ENCODE data around the gene MAP3K20. TPM values are rescaled to one million over a fixed set of nuclear protein-coding genes. Genes with fewer than 3 reads are reported as not detected.
"Not testable (repeated sequence)": the region's sequence is repeated elsewhere in the genome, so short reads cannot be mapped to it uniquely, and the experiment has no call there.

MAP3K20 gene
- total RNA-seq, 8 experiments from 2014 or later: 2.9 to 69.1 (median 13.4) TPM

GRCh38 chr2:173163357-173163756 is 87.7 kb downstream of the MAP3K20 start:
- H3K4me1 ChIP-seq (replicated peaks in 1 of 2); ATAC-seq (replicated peaks in 6 of 8); H3K4me3 ChIP-seq; H3K27ac ChIP-seq; in situ Hi-C loops (cut with MboI; ENCODE audit: low pct_unique_long_range_greater_than_20kb in 2 of 9, low sequenced_read_pairs in 9 of 9, unreplicated experiment in 9 of 9): not testable (repeated sequence)
- 83 to 100% (median 100%) methylated on average over 1 of the region's 1 CpG; no CpG with 5 or more reads in 1 of the 10 experiments for WGBS, 10 experiments

- ATAC-seq (replicated peaks in 6 of 8): no peak
- 0 to 100% (median 53%) methylated on average over 1 of the region's 1 CpG; no CpG with 5 or more reads in 2 of the 10 experiments for WGBS, 10 experiments
- no peak overlapping the region for H3K4me3 ChIP-seq
- H3K4me1 ChIP-seq (replicated peaks in 1 of 2): no peaks in the 10 kb centered on the region
- in situ Hi-C loops (cut with MboI; ENCODE audit: low pct_unique_long_range_greater_than_20kb in 2 of 9, low sequenced_read_pairs in 9 of 9, unreplicated experiment in 9 of 9): no loop called here
- H3K27ac ChIP-seq: no peak overlapping the region
Observed at GRCh38 chr2:173164396-173164795, 88.8 kb downstream of the MAP3K20 start.

- Histone ChIP-seq H3K4me3 (no peak overlapping the region), H3K27ac (no peak overlapping the region), H3K4me1 (replicated peaks in 1 of 2) (no peaks in the 10 kb centered on the region)
- in situ Hi-C loops (cut with MboI; ENCODE audit: low pct_unique_long_range_greater_than_20kb in 2 of 9, low sequenced_read_pairs in 9 of 9, unreplicated experiment in 9 of 9): no loop called here
- ATAC-seq (replicated peaks in 6 of 8): no peak
- WGBS, 10 experiments: 63 to 100% (median 89%) methylated on average over 1 to 5 of the region's 5 CpGs
Observed at GRCh38 chr2:173165443-173166238, 90.0 kb downstream of the MAP3K20 start.

GRCh38 chr2:173171321-173171720 is 95.7 kb downstream of the MAP3K20 start:
- ATAC-seq (replicated peaks in 6 of 8): no peak
- in situ Hi-C loops (cut with MboI; ENCODE audit: low pct_unique_long_range_greater_than_20kb in 2 of 9, low sequenced_read_pairs in 9 of 9, unreplicated experiment in 9 of 9): no loop called here
- 0 to 100% (median 71%) methylated on average over 1 of the region's 1 CpG for WGBS, 10 experiments
- no peak overlapping the region for H3K27ac ChIP-seq
- H3K4me1 ChIP-seq (replicated peaks in 1 of 2): no peaks in the 10 kb centered on the region
- no peak overlapping the region for H3K4me3 ChIP-seq

- in situ Hi-C loops (cut with MboI; ENCODE audit: low pct_unique_long_range_greater_than_20kb in 2 of 9, low sequenced_read_pairs in 9 of 9, unreplicated experiment in 9 of 9): no loop called here
- no peak overlapping the region for H3K27ac ChIP-seq
- H3K4me3 ChIP-seq: no peak overlapping the region
- ATAC-seq (replicated peaks in 6 of 8): no peak
- 67 to 100% (median 88%) methylated on average over 1 of the region's 1 CpG; no CpG with 5 or more reads in 3 of the 10 experiments for WGBS, 10 experiments
- H3K4me1 ChIP-seq (replicated peaks in 1 of 2): no peaks in the 10 kb centered on the region
Observed at GRCh38 chr2:173171924-173172643, 96.4 kb downstream of the MAP3K20 start.

- H3K4me1 ChIP-seq (replicated peaks in 1 of 2); H3K27ac ChIP-seq; H3K4me3 ChIP-seq; in situ Hi-C loops (cut with MboI; ENCODE audit: low pct_unique_long_range_greater_than_20kb in 2 of 9, low sequenced_read_pairs in 9 of 9, unreplicated experiment in 9 of 9); ATAC-seq (replicated peaks in 6 of 8): not testable (repeated sequence)
- 94 to 100% (median 100%) methylated on average over 1 to 3 of the region's 3 CpGs; no CpG with 5 or more reads in 5 of the 10 experiments for WGBS, 10 experiments
Observed at GRCh38 chr2:173174339-173174738, 98.7 kb downstream of the MAP3K20 start.

GRCh38 chr2:173175222-173175621 is 99.6 kb downstream of the MAP3K20 start:
- Histone ChIP-seq H3K27ac (no peak overlapping the region), H3K4me3 (no peak overlapping the region), H3K4me1 (replicated peaks in 1 of 2) (no peaks in the 10 kb centered on the region)
- 43 to 100% (median 90%) methylated on average over 1 to 3 of the region's 3 CpGs; no CpG with 5 or more reads in 1 of the 10 experiments for WGBS, 10 experiments
- in situ Hi-C loops (cut with MboI; ENCODE audit: low pct_unique_long_range_greater_than_20kb in 2 of 9, low sequenced_read_pairs in 9 of 9, unreplicated experiment in 9 of 9): no loop called here
- ATAC-seq (replicated peaks in 6 of 8): no peak

GRCh38 chr2:173181982-173182381 is 106.3 kb downstream of the MAP3K20 start:
- Histone ChIP-seq H3K4me3 (no peak overlapping the region), H3K27ac (no peak overlapping the region), H3K4me1 (replicated peaks in 1 of 2) (no peaks in the 10 kb centered on the region)
- in situ Hi-C loops (cut with MboI; ENCODE audit: low pct_unique_long_range_greater_than_20kb in 2 of 9, low sequenced_read_pairs in 9 of 9, unreplicated experiment in 9 of 9): no loop called here
- ATAC-seq (replicated peaks in 6 of 8): no peak
- 86 to 100% (median 98%) methylated on average over 1 to 2 of the region's 2 CpGs; no CpG with 5 or more reads in 2 of the 10 experiments for WGBS, 10 experiments

- Histone ChIP-seq H3K27ac (no peak overlapping the region), H3K4me1 (replicated peaks in 1 of 2) (no peaks in the 10 kb centered on the region), H3K4me3 (no peak overlapping the region)
- WGBS, 10 experiments: 0 to 100% (median 50%) methylated on average over 1 to 5 of the region's 11 CpGs; no CpG with 5 or more reads in 1 of the 10 experiments
- ATAC-seq (replicated peaks in 6 of 8): peak; percentile 34 to 97 (median 65)
- in situ Hi-C loops (cut with MboI; ENCODE audit: low pct_unique_long_range_greater_than_20kb in 2 of 9, low sequenced_read_pairs in 9 of 9, unreplicated experiment in 9 of 9): no loop called here
Observed at GRCh38 chr2:173184031-173185004, 108.7 kb downstream of the MAP3K20 start.

GRCh38 chr2:173185437-173185836 is 109.8 kb downstream of the MAP3K20 start:
- Histone ChIP-seq H3K27ac (no peak overlapping the region), H3K4me3 (no peak overlapping the region), H3K4me1 (replicated peaks in 1 of 2) (no peaks in the 10 kb centered on the region)
- in situ Hi-C loops (cut with MboI; ENCODE audit: low pct_unique_long_range_greater_than_20kb in 2 of 9, low sequenced_read_pairs in 9 of 9, unreplicated experiment in 9 of 9): no loop called here
- ATAC-seq (replicated peaks in 6 of 8): peak in 1 of 8 experiments; percentile 10

GRCh38 chr2:173187941-173188788 is 112.5 kb downstream of the MAP3K20 start:
- in situ Hi-C loops (cut with MboI; ENCODE audit: low pct_unique_long_range_greater_than_20kb in 2 of 9, low sequenced_read_pairs in 9 of 9, unreplicated experiment in 9 of 9): no loop called here
- Histone ChIP-seq H3K27ac (no peak overlapping the region), H3K4me1 (replicated peaks in 1 of 2) (no peaks in the 10 kb centered on the region), H3K4me3 (no peak overlapping the region)
- 20 to 100% (median 84%) methylated on average over 1 to 4 of the region's 6 CpGs for WGBS, 10 experiments
- ATAC-seq (replicated peaks in 6 of 8): no peak

- WGBS, 10 experiments: 13 to 100% (median 62%) methylated on average over 1 to 3 of the region's 3 CpGs; no CpG with 5 or more reads in 1 of the 10 experiments
- Histone ChIP-seq H3K4me3 (no peak overlapping the region), H3K4me1 (replicated peaks in 1 of 2) (peaks cover 0 to 9% of the 10 kb centered on the region in 2 donors), H3K27ac (no peak overlapping the region)
- in situ Hi-C loops (cut with MboI; ENCODE audit: low pct_unique_long_range_greater_than_20kb in 2 of 9, low sequenced_read_pairs in 9 of 9, unreplicated experiment in 9 of 9): no loop called here
- ATAC-seq (replicated peaks in 6 of 8): peak in 2 of 8 experiments; percentile 74 to 86
Observed at GRCh38 chr2:173191601-173192000, 116.0 kb downstream of the MAP3K20 start.

All from motor neuron (in vitro differentiated cells).